ENCODE measurements around the gene UST.

GRCh38 chr6:148874698-148875293 lies 128.0 kb downstream of the UST start:
- TF ChIP-seq CTCF (IDR thresholded peaks at IDR 0.05; ENCODE audit: poor library complexity, severe bottlenecking) (no peak), TAF1 (IDR thresholded peaks at IDR 0.05; ENCODE audit: low read depth) (no peak), EZH2 (IDR thresholded peaks at IDR 0.05; ENCODE audit: borderline replicate concordance, insufficient read depth, low read length, poor library complexity, severe bottlenecking) (no peak), EP300 (conservative IDR thresholded peaks at IDR 0.05; ENCODE audit: poor library complexity, severe bottlenecking) (peak; percentile 99), POLR2AphosphoS5 (IDR thresholded peaks at IDR 0.05) (peak; percentile 95)
